ENCODE results near the gene HSPA2.
A peak's percentile ranks its signal among the peaks of the same experiment; 100 is the strongest.
"Not testable (repeated sequence)": the region's sequence is repeated elsewhere in the genome, so short reads cannot be mapped to it uniquely, and the experiment has no call there.

The HSPA2 gene

DNA sequence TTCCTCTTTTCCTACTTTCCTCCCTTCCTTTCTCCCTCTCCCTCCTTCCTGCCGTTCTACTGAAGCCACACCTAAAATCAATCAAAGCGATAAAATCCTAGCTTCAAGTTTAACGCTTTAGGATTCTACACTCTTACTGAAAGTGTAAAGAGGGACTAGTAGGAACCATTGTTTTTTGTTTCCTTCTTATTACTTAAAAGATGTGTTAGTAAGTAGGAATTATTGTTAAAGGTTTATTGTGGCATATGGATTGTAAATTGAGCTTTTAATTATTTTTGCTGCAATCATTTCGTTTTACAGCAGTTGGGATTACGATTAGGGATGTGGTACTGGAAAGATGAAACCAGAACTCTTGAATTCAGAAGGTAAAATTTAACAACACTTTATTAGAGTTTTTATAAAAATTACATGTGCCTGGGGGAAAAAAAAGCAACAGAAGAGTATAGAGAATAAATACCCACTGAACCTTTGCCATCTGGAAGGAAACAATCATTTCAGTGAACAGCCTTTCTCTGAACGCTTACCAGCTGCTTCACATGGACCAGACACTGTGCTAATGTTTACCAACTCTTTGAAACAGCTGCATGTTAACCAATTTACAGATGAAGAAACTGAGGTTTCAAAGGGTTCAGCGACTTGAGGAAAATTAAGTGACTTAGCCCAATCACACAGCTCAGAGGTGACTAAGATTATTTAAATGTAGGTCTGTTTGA lies 10.2 kb downstream of the HSPA2 start:
- DNase-seq, result no peak
- intact Hi-C loops (cut with DNase I), result no loop called here

DNA sequence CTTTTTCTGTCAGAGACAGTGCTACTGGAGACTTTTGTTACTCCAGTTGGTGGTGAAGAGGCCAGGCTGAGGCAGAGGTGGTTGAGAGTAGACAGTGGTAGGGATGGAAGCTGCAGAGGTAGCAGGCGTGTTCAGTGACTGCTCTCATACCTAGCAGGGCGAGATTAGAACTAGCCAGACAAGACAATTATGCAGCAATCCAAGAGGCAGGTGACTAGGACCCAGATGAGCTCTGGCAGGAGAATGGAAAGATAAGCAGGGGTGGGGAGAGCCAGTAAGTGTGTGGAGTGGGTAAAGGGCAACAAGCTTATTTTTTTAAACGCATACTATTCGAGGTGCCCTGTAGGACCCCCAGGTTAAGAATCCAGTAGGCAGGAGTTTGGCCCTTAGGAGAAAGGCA lies 14.0 kb downstream of the HSPA2 start:
- intact Hi-C loops (cut with DNase I), result no loop called here
- DNase-seq, result no peak

GRCh38 chr14:64556526-64556925 lies 16.0 kb downstream of the HSPA2 start:
- no peak for DNase-seq
- intact Hi-C loops (cut with DNase I), result no loop called here

DNA sequence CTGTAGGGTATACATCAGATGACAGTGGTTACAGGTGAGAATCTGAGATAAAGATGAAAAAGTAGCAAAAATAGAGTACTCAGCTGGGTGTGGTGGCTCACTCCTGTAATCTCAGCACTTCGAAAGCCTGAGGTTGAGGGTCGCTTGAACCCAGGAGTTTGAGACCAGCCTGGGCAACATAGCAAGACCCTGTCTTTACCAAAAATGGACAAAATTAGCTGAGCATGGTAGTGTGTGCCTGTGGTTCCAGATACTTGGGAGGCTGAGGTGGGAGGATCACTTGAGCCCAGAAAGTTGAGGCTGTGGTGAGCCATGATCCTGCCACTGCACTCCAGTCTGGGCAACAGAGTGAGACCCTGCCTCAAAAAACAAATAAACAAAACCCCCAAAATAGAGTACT lies 17.7 kb downstream of the HSPA2 start:
- DNase-seq; intact Hi-C loops (cut with DNase I): not testable (repeated sequence)

DNA sequence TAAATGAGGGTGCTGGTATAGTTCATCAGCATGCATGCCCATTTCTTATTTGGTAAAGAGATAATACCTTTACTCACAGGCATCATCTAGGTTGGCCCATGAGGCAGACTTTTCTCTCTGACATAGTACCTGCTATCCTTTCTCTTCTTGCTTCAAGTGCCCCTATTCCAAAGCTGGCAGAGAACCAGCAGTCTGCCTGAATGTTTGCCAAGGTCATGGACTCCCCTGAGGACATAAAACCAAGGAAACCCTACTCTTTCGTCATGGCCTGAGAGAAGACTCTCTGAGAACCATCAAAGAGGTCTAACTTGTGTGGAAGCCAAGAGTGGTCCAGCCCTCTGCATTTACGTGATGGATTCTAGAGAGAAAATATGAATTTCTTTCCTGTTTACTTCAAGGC lies 21.1 kb downstream of the HSPA2 start:
- no peak for DNase-seq
- intact Hi-C loops (cut with DNase I), result no loop called here

DNA sequence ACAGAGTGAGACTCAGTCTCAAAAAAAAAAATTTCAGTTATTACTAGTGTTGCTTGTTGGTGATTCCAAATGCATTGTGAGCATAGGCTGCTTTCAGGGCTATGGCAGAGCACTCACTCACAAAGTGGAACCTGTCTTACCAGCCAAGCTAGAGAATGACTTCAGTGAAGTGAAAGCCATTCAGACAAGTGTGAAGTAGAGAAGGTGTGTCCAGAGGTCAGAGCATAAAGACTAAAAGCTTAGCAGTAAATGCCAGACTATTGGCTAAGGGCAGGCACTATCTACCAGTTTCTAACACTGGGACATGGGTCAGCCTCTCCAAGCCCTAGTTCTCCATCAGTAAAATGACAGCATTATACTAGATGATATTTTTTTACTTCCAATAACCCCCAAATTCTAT lies 21.9 kb downstream of the HSPA2 start:
- intact Hi-C loops (cut with DNase I), result no loop called here
- DNase-seq, result no peak

GRCh38 chr14:64563696-64564095 lies 23.2 kb downstream of the HSPA2 start:
- peak in 1 of 10 donors; percentile 26 for DNase-seq

GRCh38 chr14:64566651-64567122 lies 26.1 kb downstream of the HSPA2 start:
- intact Hi-C loops (cut with DNase I), result no loop called here
- DNase-seq, result peak in 1 of 10 donors; percentile 43

More at GRCh38 chr14:64563696-64564095, 23.2 kb downstream of the HSPA2 start:
- intact Hi-C loops (cut with DNase I), result no loop called here

DNA sequence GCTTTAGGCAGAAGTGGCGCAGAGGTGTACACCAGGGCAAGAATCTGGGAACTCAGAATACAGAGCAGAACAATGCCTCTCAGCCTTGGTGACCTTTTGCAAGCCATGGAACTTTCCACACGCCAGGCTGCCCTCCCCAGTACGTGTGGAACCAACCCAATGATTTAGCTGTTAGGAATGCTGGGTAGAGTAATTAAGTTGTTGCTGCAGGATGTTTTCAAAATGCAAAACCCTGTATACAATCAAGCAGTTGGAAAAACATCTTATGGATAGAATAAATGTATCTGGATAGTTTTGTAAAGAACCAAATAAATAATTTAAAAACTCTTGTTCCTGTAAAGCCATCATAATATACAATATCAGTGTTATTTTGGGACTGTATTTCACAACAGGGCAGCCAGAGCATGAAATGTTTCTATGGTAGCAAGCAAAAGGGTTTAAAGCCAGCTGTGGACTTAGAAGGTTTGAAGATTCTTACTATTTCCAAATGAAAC lies 28.6 kb downstream of the HSPA2 start:
- intact Hi-C loops (cut with DNase I), result no loop called here
- DNase-seq, result peak in 6 of 10 donors; percentile 32 to 88 (median 50)

DNA sequence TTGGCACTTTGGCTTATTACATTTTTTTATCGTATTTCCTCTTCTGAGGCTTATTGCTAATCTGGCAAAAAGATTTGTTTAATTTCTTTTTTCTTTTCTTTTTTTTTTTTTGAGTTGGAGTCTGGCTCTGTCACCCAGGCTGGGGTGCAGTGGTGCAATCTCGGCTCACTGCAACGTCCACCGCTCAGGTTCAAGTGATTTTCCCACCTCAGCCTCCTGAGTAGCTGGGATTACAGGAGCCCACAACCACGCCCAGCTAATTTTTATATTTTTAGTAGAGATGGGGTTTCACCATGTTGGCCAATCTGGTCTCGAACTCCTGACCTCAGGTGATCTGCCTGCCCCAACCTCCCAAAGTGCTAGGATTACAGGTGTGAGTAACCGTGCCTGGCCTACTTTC lies 29.1 kb downstream of the HSPA2 start:
- intact Hi-C loops (cut with DNase I); DNase-seq: not testable (repeated sequence)

- peak in 5 of 10 donors; percentile 27 to 93 (median 41) for DNase-seq
- intact Hi-C loops (cut with DNase I), result no loop called here
These were observed 32.0 kb downstream of the HSPA2 start for GRCh38 chr14:64572386-64573104.

DNA sequence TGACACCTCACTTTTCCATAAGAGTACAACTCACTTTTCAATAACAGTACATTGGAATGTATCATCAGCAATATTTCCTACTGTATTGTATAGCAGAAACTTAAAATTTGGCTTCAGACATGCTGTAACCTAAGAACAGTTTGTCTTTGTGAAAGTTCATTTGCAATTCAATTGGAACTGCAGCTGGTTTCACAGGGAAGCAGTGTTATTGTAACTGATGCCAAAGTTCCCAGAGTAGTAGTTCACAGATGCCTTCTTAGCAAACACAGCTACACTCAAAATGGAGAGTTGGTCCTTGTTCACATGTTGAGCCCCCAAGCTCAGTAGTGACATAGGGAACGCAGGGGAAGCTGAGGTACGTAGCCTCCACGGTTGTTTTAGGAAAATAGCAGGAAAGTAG lies 32.6 kb downstream of the HSPA2 start:
- intact Hi-C loops (cut with DNase I), result no loop called here
- no peak for DNase-seq

DNA sequence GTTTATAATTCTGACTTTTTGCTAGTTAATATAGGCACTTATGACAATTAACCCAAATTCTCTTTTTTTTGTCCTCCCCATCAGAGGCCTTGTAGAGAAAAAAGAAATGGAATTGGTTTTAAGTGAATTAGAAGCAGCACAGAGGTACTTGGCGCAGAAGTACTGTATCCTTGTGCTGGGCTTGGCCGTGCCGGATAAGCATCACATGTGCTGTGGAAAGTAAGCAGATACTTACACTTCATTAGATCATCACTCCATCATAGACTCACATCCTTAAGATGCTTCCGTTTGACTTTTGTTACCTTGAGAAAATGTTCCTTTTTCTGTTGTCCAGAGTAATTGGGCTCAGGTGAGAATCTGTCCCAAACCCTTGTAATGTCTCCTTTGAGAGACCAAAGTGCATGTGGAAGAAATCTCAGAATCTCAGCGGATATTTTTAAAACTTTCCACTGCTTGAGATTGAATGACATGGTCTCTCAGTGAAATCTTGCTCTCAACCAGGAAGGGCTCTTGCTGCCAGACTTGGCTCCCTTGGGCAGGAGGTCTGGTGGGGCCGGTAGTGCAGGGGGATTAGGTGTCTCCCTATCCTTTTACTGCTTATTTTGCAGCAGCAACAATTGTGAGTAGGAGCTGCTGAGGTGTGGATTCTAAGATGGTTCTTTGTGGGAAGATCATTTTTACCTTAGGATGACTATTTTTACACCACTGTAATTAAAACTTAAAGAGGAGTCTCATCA lies 34.0 kb downstream of the HSPA2 start:
- DNase-seq, result no peak
- intact Hi-C loops (cut with DNase I), result no loop called here

- DNase-seq, result no peak
- intact Hi-C loops (cut with DNase I), result no loop called here
These were observed 36.7 kb downstream of the HSPA2 start for GRCh38 chr14:64577211-64577610.

- intact Hi-C loops (cut with DNase I), result no loop called here
- DNase-seq, result no peak
These were observed 39.9 kb downstream of the HSPA2 start for GRCh38 chr14:64580467-64580866.

GRCh38 chr14:64581363-64581762 lies 40.8 kb downstream of the HSPA2 start:
- intact Hi-C loops (cut with DNase I), result no loop called here
- no peak for DNase-seq

DNA sequence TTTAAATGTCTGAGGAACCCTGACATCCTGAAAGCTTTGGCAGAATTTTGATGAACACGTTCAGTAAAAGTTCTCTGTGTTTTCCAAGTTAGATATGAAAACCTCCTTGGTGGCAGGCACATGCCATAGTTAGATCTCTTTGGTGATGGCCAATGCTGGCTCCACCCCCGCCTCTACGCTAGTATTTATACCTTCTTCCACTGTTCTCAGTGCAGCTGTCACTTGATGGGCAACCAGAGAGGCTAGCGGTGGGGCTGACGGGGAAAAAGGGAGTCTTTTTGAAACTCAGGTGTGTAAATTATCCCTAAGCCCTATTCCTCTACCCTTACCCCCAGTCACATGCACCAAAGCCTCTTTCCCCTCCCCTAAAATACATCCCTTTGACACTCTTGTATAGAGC lies 41.3 kb downstream of the HSPA2 start:
- DNase-seq, result no peak
- intact Hi-C loops (cut with DNase I), result no loop called here

DNA sequence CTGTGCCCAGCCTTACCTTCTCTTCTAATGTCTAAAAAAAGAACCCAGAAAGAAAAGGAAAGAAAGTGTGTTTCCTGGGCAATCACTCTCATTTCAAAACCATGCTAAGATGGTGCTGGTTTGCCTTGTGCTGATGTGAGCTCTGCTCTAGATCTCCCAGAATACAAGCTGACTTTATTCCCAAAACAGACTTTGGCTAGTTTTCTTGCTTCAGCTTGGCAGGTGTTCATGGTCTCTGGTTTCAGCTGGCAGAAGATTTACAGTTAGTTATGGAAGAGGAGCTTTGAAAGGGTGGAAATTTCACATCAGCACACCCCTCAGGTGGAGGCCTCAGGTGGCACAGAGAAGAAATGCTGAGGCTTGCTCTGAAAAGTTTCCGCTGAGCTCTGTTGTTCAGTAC lies 43.6 kb downstream of the HSPA2 start:
- DNase-seq, result no peak
- intact Hi-C loops (cut with DNase I), result no loop called here

- intact Hi-C loops (cut with DNase I), result no loop called here
- DNase-seq, result no peak
These were observed 51.3 kb downstream of the HSPA2 start for GRCh38 chr14:64591809-64592208.

All from posterior cingulate gyrus (tissue), 11 donors.